ENCODE data around the gene MAGIX.

MAGIX gene

GRCh38 chrX:49186125-49187027, 23.8 kb downstream of the MAGIX start, which contains the start of gene PRICKLE3:
PRICKLE3 (minus strand) TSS chrX:49186373; CDS start chrX:49186297, 76 bp downstream.
- H3K9me3 ChIP-seq (ENCODE audit: insufficient read depth, low read length) = no peaks in the 10 kb centered on the region
- no peaks in the 10 kb centered on the region for H3K27me3 ChIP-seq (ENCODE audit: low read length)
- H3K4me3 ChIP-seq (ENCODE audit: insufficient read depth, low read length, poor library complexity, severe bottlenecking) = peak within 1 kb of the TSS; percentile 69
- peak within 1 kb of the TSS; percentile 42 for H3K27ac ChIP-seq (ENCODE audit: low read depth, low read length)
- H3K36me3 ChIP-seq (ENCODE audit: low read length) = no peaks in the 10 kb centered on the region
- H3K9ac ChIP-seq (ENCODE audit: low read length) = peak within 1 kb of the TSS; percentile 82
- no peaks in the 10 kb centered on the region for H4K20me1 ChIP-seq (ENCODE audit: low read depth, low read length)
- peak; percentile 47 for TF ChIP-seq CTCF (IDR thresholded peaks at IDR 0.05; ENCODE audit: insufficient read depth, low read length, poor library complexity, severe bottlenecking)
- no peak for TF ChIP-seq EZH2phosphoT487 (conservative IDR thresholded peaks at IDR 0.05; ENCODE audit: low read length)
- 0 out of 2 replicates have a peak, but pooled peaks cover 7% of the 10 kb centered on the region for H3K79me2 ChIP-seq (ENCODE audit: insufficient read depth, low read length)
- no peak within 1 kb of the TSS for H2AFZ ChIP-seq (ENCODE audit: low read depth, low read length, severe bottlenecking)
- peaks cover 9% of the 10 kb centered on the region; the same call in 1 of the 2 replicates for H3F3A ChIP-seq (ENCODE audit: insufficient read depth)
- H3K4me2 ChIP-seq (ENCODE audit: low read depth, low read length, poor library complexity, severe bottlenecking) = peak within 1 kb of the TSS; percentile 95
- H3K9me2 ChIP-seq (replicated peaks; ENCODE audit: insufficient read depth, low read length) = no peaks in the 10 kb centered on the region

- Histone ChIP-seq H3K9me3 (ENCODE audit: insufficient read depth, low read length) (no peaks in the 10 kb centered on the region), H3K9me2 (replicated peaks; ENCODE audit: insufficient read depth, low read length) (no peaks in the 10 kb centered on the region), H3K36me3 (ENCODE audit: low read length) (no peaks in the 10 kb centered on the region), H4K20me1 (ENCODE audit: low read depth, low read length) (no peaks in the 10 kb centered on the region), H3K9ac (ENCODE audit: low read length) (no peak overlapping the region), H3F3A (ENCODE audit: insufficient read depth) (peaks cover 9% of the 10 kb centered on the region; the same call in 1 of the 2 replicates), H2AFZ (ENCODE audit: low read depth, low read length, severe bottlenecking) (no peak overlapping the region), H3K4me3 (ENCODE audit: insufficient read depth, low read length, poor library complexity, severe bottlenecking) (no peak overlapping the region), H3K79me2 (ENCODE audit: insufficient read depth, low read length) (0 out of 2 replicates have a peak, but pooled peaks cover 7% of the 10 kb centered on the region), H3K27me3 (ENCODE audit: low read length) (no peaks in the 10 kb centered on the region), H3K4me2 (ENCODE audit: low read depth, low read length, poor library complexity, severe bottlenecking) (no peak overlapping the region), H3K27ac (ENCODE audit: low read depth, low read length) (no peak overlapping the region)
- TF ChIP-seq EZH2phosphoT487 (conservative IDR thresholded peaks at IDR 0.05; ENCODE audit: low read length) (no peak), CTCF (IDR thresholded peaks at IDR 0.05; ENCODE audit: insufficient read depth, low read length, poor library complexity, severe bottlenecking) (no peak)
Observed at GRCh38 chrX:49187028-49187394, 24.5 kb downstream of the MAGIX start.

GRCh38 chrX:49187526-49187925, 25.0 kb downstream of the MAGIX start:
- Histone ChIP-seq H2AFZ (ENCODE audit: low read depth, low read length, severe bottlenecking) (no peak overlapping the region), H3K36me3 (ENCODE audit: low read length) (no peaks in the 10 kb centered on the region), H3K27ac (ENCODE audit: low read depth, low read length) (no peak overlapping the region), H4K20me1 (ENCODE audit: low read depth, low read length) (no peaks in the 10 kb centered on the region), H3F3A (ENCODE audit: insufficient read depth) (peaks cover 9% of the 10 kb centered on the region; the same call in 1 of the 2 replicates), H3K27me3 (ENCODE audit: low read length) (no peaks in the 10 kb centered on the region), H3K4me3 (ENCODE audit: insufficient read depth, low read length, poor library complexity, severe bottlenecking) (no peak overlapping the region), H3K9ac (ENCODE audit: low read length) (no peak overlapping the region), H3K9me2 (replicated peaks; ENCODE audit: insufficient read depth, low read length) (no peaks in the 10 kb centered on the region), H3K9me3 (ENCODE audit: insufficient read depth, low read length) (no peaks in the 10 kb centered on the region), H3K4me2 (ENCODE audit: low read depth, low read length, poor library complexity, severe bottlenecking) (no peak overlapping the region), H3K79me2 (ENCODE audit: insufficient read depth, low read length) (0 out of 2 replicates have a peak, but pooled peaks cover 7% of the 10 kb centered on the region)
- TF ChIP-seq EZH2phosphoT487 (conservative IDR thresholded peaks at IDR 0.05; ENCODE audit: low read length) (no peak), CTCF (IDR thresholded peaks at IDR 0.05; ENCODE audit: insufficient read depth, low read length, poor library complexity, severe bottlenecking) (no peak)

Measured in SU-DHL-6 (cell line).